Neural progenitor cell (in vitro differentiated cells): ENCODE measurements around the gene RHOC. TPM values are rescaled to one million over a fixed set of nuclear protein-coding genes. Genes with fewer than 3 reads are reported as not detected.
"Not testable (repeated sequence)": the region's sequence is repeated elsewhere in the genome, so short reads cannot be mapped to it uniquely, and the experiment has no call there.

Experiments used
- DNase-seq: peaks from one replicate; pipeline ENCODE4 v3.0.0-alpha.2; 2016; ENCODE audit warnings: low spot score
- H2AFZ ChIP-seq: fragments of 200-600 bp; sonication (generic); replicated peaks from 2 replicates; pipeline ENCODE4 v1.6.1; 2016; ENCODE audit warnings: antibody characterized with exemption
- H3F3A ChIP-seq: fragments of 200-600 bp; sonication (generic); 2 replicates; pipeline ENCODE4 v1.6.1; 2016; ENCODE audit warnings: antibody characterized with exemption, low read depth
- H3K27ac ChIP-seq: fragments of 200-600 bp; sonication (generic); 2 replicates; pipeline ENCODE4 v1.5.1; 2016; ENCODE audit warnings: mild to moderate bottlenecking
- H3K27me3 ChIP-seq: fragments of 200-600 bp; sonication (generic); 2 replicates; pipeline ENCODE4 v1.6.1; 2016; ENCODE audit warnings: mild to moderate bottlenecking, moderate library complexity
- H3K36me3 ChIP-seq: fragments of 200-600 bp; sonication (generic); 2 replicates; pipeline ENCODE4 v1.5.1; 2016
- H3K4me1 ChIP-seq: fragments of 200-600 bp; sonication (generic); 2 replicates; pipeline ENCODE4 v1.6.1; 2016; ENCODE audit warnings: mixed run types
- H3K4me2 ChIP-seq: fragments of 200-600 bp; sonication (generic); 2 replicates; pipeline ENCODE4 v1.6.1; 2016
- H3K4me3 ChIP-seq: fragments of 200-600 bp; sonication (generic); 2 replicates; pipeline ENCODE4 v1.5.1; 2016
- H3K79me2 ChIP-seq: fragments of 200-600 bp; sonication (generic); 2 replicates; pipeline ENCODE4 v1.6.1; 2016; ENCODE audit warnings: low read depth
- H3K9ac ChIP-seq: fragments of 200-600 bp; sonication (generic); 2 replicates; pipeline ENCODE4 v1.6.1; 2016
- H3K9me3 ChIP-seq: fragments of 200-600 bp; sonication (generic); 2 replicates; pipeline ENCODE4 v1.5.1; 2016; ENCODE audit warnings: low read depth
- H4K20me1 ChIP-seq: fragments of 200-600 bp; sonication (generic); 2 replicates; pipeline ENCODE4 v1.6.1; 2016; ENCODE audit warnings: low read depth
- H3K27ac Mint-ChIP-seq: 3 replicates; pipeline ENCODE4 v1.8.0; 2021; ENCODE audit warnings: mixed read lengths
- H3K27me3 Mint-ChIP-seq: 2 replicates; pipeline ENCODE4 v1.8.0; 2022; ENCODE audit warnings: low read depth, mild to moderate bottlenecking, inconsistent platforms, moderate library complexity, mixed read lengths; ENCODE audit not compliant: insufficient read depth
- H3K36me3 Mint-ChIP-seq: 3 replicates; pipeline ENCODE4 v1.8.0; 2021; ENCODE audit warnings: mixed read lengths
- H3K4me1 Mint-ChIP-seq: 3 replicates; pipeline ENCODE4 v1.8.0; 2021; ENCODE audit warnings: mixed read lengths
- H3K4me3 Mint-ChIP-seq: 3 replicates; pipeline ENCODE4 v1.8.0; 2021; ENCODE audit warnings: mild to moderate bottlenecking, moderate library complexity, mixed read lengths
- H3K9me3 Mint-ChIP-seq: 3 replicates; pipeline ENCODE4 v1.8.0; 2020; ENCODE audit warnings: mixed read lengths
- CTCF ChIP-seq: fragments of 200-600 bp; sonication (generic); IDR thresholded peaks from 2 replicates; pipeline ENCODE4 v1.5.1; 2017; ENCODE audit warnings: antibody characterized with exemption, mild to moderate bottlenecking
- EZH2 ChIP-seq: fragments of 200-600 bp; sonication (generic); IDR thresholded peaks from 2 replicates; pipeline ENCODE4 v1.6.1; 2017; ENCODE audit warnings: antibody characterized with exemption, mild to moderate bottlenecking, moderate library complexity
- EZH2phosphoT487 ChIP-seq: fragments of 200-600 bp; sonication (generic); IDR thresholded peaks from 2 replicates; pipeline ENCODE4 v1.6.1; 2017; ENCODE audit warnings: antibody characterized with exemption
- total RNA-seq: library from RNA; depleted of rRNA; stranded (reverse); fragments of >200 nt; gene quantifications from 2 replicates; pipeline ENCODE4 v1.2.3, GENCODE V29; 2015; ENCODE audit warnings: low replicate concordance

RHOC gene
- total RNA-seq, 1 donor from 2014 or later: 41.8 TPM

- Histone ChIP-seq H3K27me3 (no peaks in the 10 kb centered on the region), H3F3A (no peaks in the 10 kb centered on the region), H3K9me3 (no peaks in the 10 kb centered on the region), H3K27ac (no peak overlapping the region), H4K20me1 (no peaks in the 10 kb centered on the region), H3K4me3 (no peak overlapping the region), H3K4me2 (no peak overlapping the region), H3K79me2 (no peaks in the 10 kb centered on the region), H2AFZ (no peak overlapping the region), H3K36me3 (no peaks in the 10 kb centered on the region), H3K9ac (no peak overlapping the region), H3K4me1 (no peaks in the 10 kb centered on the region)
- H3K4me3 Mint-ChIP-seq: no peak overlapping the region
- no peak overlapping the region for H3K27ac Mint-ChIP-seq
- peaks cover 2% of the 10 kb centered on the region for H3K4me1 Mint-ChIP-seq
- TF ChIP-seq EZH2 (no peak), CTCF (no peak), EZH2phosphoT487 (no peak)
- H3K36me3 Mint-ChIP-seq: no peaks in the 10 kb centered on the region
- DNase-seq: no peak
- peaks cover 5% of the 10 kb centered on the region for H3K27me3 Mint-ChIP-seq
- no peaks in the 10 kb centered on the region for H3K9me3 Mint-ChIP-seq
Measured at GRCh38 chr1:112735752-112736151, 28.8 kb upstream of the RHOC start.

- Mint-ChIP-seq H3K9me3 (no peaks in the 10 kb centered on the region), H3K4me1 (peaks cover 22% of the 10 kb centered on the region), H3K4me3 (no peak overlapping the region), H3K27ac (no peak overlapping the region), H3K27me3 (peaks cover 4% of the 10 kb centered on the region), H3K36me3 (no peaks in the 10 kb centered on the region)
- H3K27me3 ChIP-seq: no peaks in the 10 kb centered on the region
- H3K9me3 ChIP-seq: no peaks in the 10 kb centered on the region
- no peak for DNase-seq
- no peak overlapping the region for H3K9ac ChIP-seq
- no peaks in the 10 kb centered on the region for H3K36me3 ChIP-seq
- no peak overlapping the region for H3K4me3 ChIP-seq
- TF ChIP-seq CTCF (no peak), EZH2phosphoT487 (no peak), EZH2 (no peak)
- H2AFZ ChIP-seq: no peak overlapping the region
- no peak overlapping the region for H3K4me2 ChIP-seq
- H4K20me1 ChIP-seq: no peaks in the 10 kb centered on the region
- no peaks in the 10 kb centered on the region for H3K79me2 ChIP-seq
- H3K27ac ChIP-seq: no peak overlapping the region
- H3F3A ChIP-seq: peaks cover 13% of the 10 kb centered on the region
- H3K4me1 ChIP-seq: peaks cover 15% of the 10 kb centered on the region
Measured at GRCh38 chr1:112731451-112731850, 24.5 kb upstream of the RHOC start.

- no peak overlapping the region for H3K4me3 Mint-ChIP-seq
- Histone ChIP-seq H3K4me3 (no peak overlapping the region), H3K9me3 (no peaks in the 10 kb centered on the region), H3K9ac (no peak overlapping the region), H3F3A (peaks cover 13% of the 10 kb centered on the region), H3K27me3 (no peaks in the 10 kb centered on the region), H2AFZ (no peak overlapping the region), H3K27ac (no peak overlapping the region), H3K79me2 (no peaks in the 10 kb centered on the region), H3K4me2 (peak overlapping the region; percentile 56), H4K20me1 (no peaks in the 10 kb centered on the region), H3K36me3 (no peaks in the 10 kb centered on the region), H3K4me1 (peaks cover 15% of the 10 kb centered on the region)
- TF ChIP-seq EZH2phosphoT487 (no peak), EZH2 (no peak), CTCF (no peak)
- H3K9me3 Mint-ChIP-seq: no peaks in the 10 kb centered on the region
- no peak for DNase-seq
- peaks cover 22% of the 10 kb centered on the region for H3K4me1 Mint-ChIP-seq
- no peak overlapping the region for H3K27ac Mint-ChIP-seq
- H3K27me3 Mint-ChIP-seq: peaks cover 6% of the 10 kb centered on the region
- H3K36me3 Mint-ChIP-seq: no peaks in the 10 kb centered on the region
Measured at GRCh38 chr1:112729909-112730308, 23.0 kb upstream of the RHOC start.

- not testable (repeated sequence) for H3K4me3 ChIP-seq, H3K4me3 Mint-ChIP-seq
Measured at GRCh38 chr1:112729011-112729410, 22.1 kb upstream of the RHOC start.

GRCh38 chr1:112728306-112728971 is 21.5 kb upstream of the RHOC start:
- H3K27me3 ChIP-seq, H2AFZ ChIP-seq, DNase-seq, H4K20me1 ChIP-seq, H3K4me2 ChIP-seq, H3K9me3 ChIP-seq, H3K9ac ChIP-seq, H3K79me2 ChIP-seq, H3K27ac Mint-ChIP-seq, H3K4me3 ChIP-seq, H3K36me3 ChIP-seq, H3K36me3 Mint-ChIP-seq, H3K27ac ChIP-seq, H3K9me3 Mint-ChIP-seq, H3K4me3 Mint-ChIP-seq: not testable (repeated sequence)
- Mint-ChIP-seq H3K4me1 (peaks cover 24% of the 10 kb centered on the region), H3K27me3 (peaks cover 11% of the 10 kb centered on the region)
- H3F3A ChIP-seq: peaks cover 16% of the 10 kb centered on the region
- H3K4me1 ChIP-seq: peaks cover 15% of the 10 kb centered on the region

More at GRCh38 chr1:112729011-112729410, 22.1 kb upstream of the RHOC start:
- not testable (repeated sequence) for H3K79me2 ChIP-seq, H3K36me3 ChIP-seq, H2AFZ ChIP-seq, H3K9ac ChIP-seq, H3K9me3 ChIP-seq, H3K36me3 Mint-ChIP-seq, H3K27ac ChIP-seq, H3K9me3 Mint-ChIP-seq, H4K20me1 ChIP-seq, H3K27ac Mint-ChIP-seq, H3K27me3 ChIP-seq, H3K27me3 Mint-ChIP-seq
- DNase-seq: peak; percentile 29
- Histone ChIP-seq H3F3A (peaks cover 13% of the 10 kb centered on the region), H3K4me2 (peak overlapping the region; percentile 56), H3K4me1 (peaks cover 15% of the 10 kb centered on the region)
- H3K4me1 Mint-ChIP-seq: peaks cover 22% of the 10 kb centered on the region
